Fibroblast of lung (primary cell): ENCODE measurements around the gene F2RL1.
"Not testable (repeated sequence)": the region's sequence is repeated elsewhere in the genome, so short reads cannot be mapped to it uniquely, and the experiment has no call there.

Source experiments
- CTCF ChIP-seq, 2 donors: IDR thresholded peaks in 1 of 2; conservative IDR thresholded peaks in 1 of 2; 1 replicate in 1 of 2; 2 replicates in 1 of 2; pipeline ENCODE4 v1.5.1; 2011 to 2012; ENCODE audit warnings: low read length in 2 of 2, control low read depth in 1 of 2, inconsistent platforms in 1 of 2, low read depth in 1 of 2, mild to moderate bottlenecking in 1 of 2
- EZH2 ChIP-seq: IDR thresholded peaks from 2 replicates; pipeline ENCODE4 v1.5.1; 2012; ENCODE audit warnings: low read length, control low read depth, mild to moderate bottlenecking; ENCODE audit errors: missing control alignments

GRCh38 chr5:76855501-76855900 lies 36.7 kb downstream of the F2RL1 start:
- TF ChIP-seq CTCF (conservative IDR thresholded peaks at IDR 0.05 in 1 of 2, IDR thresholded peaks at IDR 0.05 in 1 of 2; ENCODE audit: low read depth in 1 of 2, low read length in 2 of 2); EZH2: not testable (repeated sequence)
